Osteoblast (primary cell): ENCODE results near the gene PPP1R13B. TPM values are rescaled to one million over a fixed set of nuclear protein-coding genes. Genes with fewer than 3 reads are reported as not detected.

ENCODE experiments used
- small RNA-seq: library from RNA; depleted of rRNA; stranded (forward); fragments of <200 nt; gene quantifications from one replicate; pipeline ENCODE3, GENCODE V24; 2012
- total RNA-seq: library from RNA; depleted of rRNA; stranded (reverse); fragments of >200 nt; gene quantifications from 2 replicates; pipeline ENCODE4 v1.2.3, GENCODE V29; 2012

Gene PPP1R13B
- total RNA-seq, 1 donor = 3.3 TPM

Small RNAs within 50 kb of the gene (small RNA-seq; reads per million reads assigned to genes)
- gene RF00019 = not detected
- not detected for gene RF00280

Other genes starting within 250 kb of the PPP1R13B start
- 198 and 205 TPM in 2 replicates for gene KLC1, start 218.4 kb downstream of the PPP1R13B start, total RNA-seq
- gene XRCC3, start 132.1 kb downstream of the PPP1R13B start, total RNA-seq = 4.3 and 5.0 TPM in 2 replicates
- 36.9 and 39.8 TPM in 2 replicates for gene ZFYVE21, start 131.8 kb downstream of the PPP1R13B start, total RNA-seq
- 0.29 and 1.1 TPM in 2 replicates for gene TDRD9, start 80.9 kb upstream of the PPP1R13B start, total RNA-seq
- gene RD3L, start 95.0 kb upstream of the PPP1R13B start, total RNA-seq = not detected in 2 replicates
- under 0.01 TPM in 1 of 2 replicates, not detected in the other for gene ASPG, start 238.1 kb upstream of the PPP1R13B start, total RNA-seq